GM12873 (cell line): ENCODE measurements around the gene MAPK1.

ENCODE experiments used
- TF ChIP-seq, protein P1 (sequence below): IDR thresholded peaks from 2 replicates; pipeline ENCODE4 v1.5.1; 2012; ENCODE audit warnings: low read depth, mild to moderate bottlenecking, moderate library complexity, low read length, control low read depth; ENCODE audit not compliant: insufficient read depth; ENCODE audit errors: missing control alignments

MAPK1 gene

DNA sequence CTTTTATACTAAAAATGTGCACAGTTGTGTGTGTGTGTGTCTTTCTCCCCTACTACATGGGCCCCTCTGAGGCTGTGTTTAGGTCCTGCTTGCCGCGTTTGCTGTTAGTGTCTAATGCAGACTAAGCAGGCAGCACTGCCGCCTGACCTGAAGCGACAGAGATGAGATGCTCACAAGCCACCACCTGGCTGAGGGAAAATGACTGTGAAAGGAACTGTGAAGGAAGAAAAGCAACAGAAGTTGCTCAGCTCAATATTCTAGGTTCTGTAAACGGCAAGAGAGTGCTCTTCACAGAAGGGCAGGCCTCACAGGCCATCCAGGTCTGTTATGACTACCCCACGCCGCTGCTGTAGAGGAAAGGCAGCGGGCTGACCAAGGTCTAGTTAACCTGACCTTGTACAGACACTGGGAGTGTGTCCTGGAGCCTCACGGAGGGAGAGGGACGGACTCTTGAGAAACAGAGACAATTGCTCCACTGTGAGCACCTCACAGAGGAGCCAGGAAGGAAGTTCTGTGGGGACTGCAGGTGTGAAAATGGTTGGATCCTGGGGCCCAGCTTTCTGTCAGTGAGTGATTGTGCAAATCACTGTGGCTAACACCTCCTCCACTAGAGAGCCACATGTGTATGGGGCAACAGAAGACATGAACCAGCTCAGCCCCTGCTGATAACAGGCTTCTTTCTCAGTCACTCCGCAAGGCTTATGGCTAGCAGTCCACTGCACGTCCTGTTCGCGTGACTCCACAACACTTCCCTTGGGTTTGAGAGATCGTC is 100.6 kb downstream of the MAPK1 start:
- TF ChIP-seq, protein P1, sequence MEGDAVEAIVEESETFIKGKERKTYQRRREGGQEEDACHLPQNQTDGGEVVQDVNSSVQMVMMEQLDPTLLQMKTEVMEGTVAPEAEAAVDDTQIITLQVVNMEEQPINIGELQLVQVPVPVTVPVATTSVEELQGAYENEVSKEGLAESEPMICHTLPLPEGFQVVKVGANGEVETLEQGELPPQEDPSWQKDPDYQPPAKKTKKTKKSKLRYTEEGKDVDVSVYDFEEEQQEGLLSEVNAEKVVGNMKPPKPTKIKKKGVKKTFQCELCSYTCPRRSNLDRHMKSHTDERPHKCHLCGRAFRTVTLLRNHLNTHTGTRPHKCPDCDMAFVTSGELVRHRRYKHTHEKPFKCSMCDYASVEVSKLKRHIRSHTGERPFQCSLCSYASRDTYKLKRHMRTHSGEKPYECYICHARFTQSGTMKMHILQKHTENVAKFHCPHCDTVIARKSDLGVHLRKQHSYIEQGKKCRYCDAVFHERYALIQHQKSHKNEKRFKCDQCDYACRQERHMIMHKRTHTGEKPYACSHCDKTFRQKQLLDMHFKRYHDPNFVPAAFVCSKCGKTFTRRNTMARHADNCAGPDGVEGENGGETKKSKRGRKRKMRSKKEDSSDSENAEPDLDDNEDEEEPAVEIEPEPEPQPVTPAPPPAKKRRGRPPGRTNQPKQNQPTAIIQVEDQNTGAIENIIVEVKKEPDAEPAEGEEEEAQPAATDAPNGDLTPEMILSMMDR: no peak

- TF ChIP-seq, protein P1: no peak
These were observed 101.4 kb downstream of the MAPK1 start for GRCh38 chr22:21765909-21766529.

DNA sequence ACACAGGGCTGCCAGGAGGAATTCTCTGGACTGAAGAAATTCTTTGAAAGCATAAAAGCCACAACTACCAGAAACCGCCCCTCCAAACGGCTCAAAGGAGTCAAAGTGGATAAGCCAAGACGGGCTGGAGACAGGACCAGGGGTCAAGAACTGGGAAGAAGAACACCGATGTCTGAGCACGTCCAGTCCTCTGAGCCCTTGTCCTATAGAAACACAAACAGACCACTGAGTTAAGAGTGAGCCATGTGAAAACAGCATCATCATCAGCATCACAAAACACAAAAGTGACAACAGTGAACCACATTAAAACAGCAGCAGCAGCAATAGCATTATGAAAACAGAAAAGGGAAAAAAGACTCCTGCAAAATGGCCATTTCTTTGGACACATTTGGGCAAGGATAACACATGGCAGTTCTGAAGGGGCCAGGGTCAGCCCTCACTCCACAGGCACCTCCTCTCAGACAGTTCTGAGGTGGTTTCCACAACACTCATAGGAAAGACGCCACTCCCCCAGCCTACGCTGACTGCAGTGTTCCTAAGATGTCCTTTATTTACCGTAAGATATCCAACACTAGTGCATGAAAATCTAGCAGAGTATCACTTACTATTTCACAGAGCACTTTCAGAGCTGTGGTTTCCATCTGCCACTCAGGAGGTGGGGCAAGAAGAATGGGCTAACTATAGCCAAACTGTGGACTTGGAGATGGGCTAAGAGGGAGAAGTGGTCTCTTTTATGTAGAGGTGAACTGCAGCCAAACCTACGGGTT is 103.2 kb downstream of the MAPK1 start:
- TF ChIP-seq, protein P1: no peak

- TF ChIP-seq, protein P1: no peak
These were observed 104.5 kb downstream of the MAPK1 start for GRCh38 chr22:21762712-21763581.

- TF ChIP-seq, protein P1: no peak
These were observed 105.3 kb downstream of the MAPK1 start for GRCh38 chr22:21761994-21762680.

- TF ChIP-seq, protein P1: no peak
These were observed 106.4 kb downstream of the MAPK1 start for GRCh38 chr22:21761086-21761485.
